Fibroblast of lung (primary cell): ENCODE measurements around the gene DHX36. TPM values are rescaled to one million over a fixed set of nuclear protein-coding genes. Genes with fewer than 3 reads are reported as not detected.

Experiments used
- DNase-seq, 2 donors: peaks; one replicate each; pipeline versions ENCODE4 v3.0.0 to v3.0.0-alpha.2; 2010; ENCODE audit warnings: low read depth in 2 of 2
- H2AFZ ChIP-seq: 2 replicates; pipeline ENCODE4 v1.5.1; 2012; ENCODE audit warnings: low read length, control low read depth, inconsistent platforms
- H3K27ac ChIP-seq: 2 replicates; pipeline ENCODE4 v1.5.1; 2011; ENCODE audit warnings: low read length, control low read depth; ENCODE audit not compliant: insufficient read depth
- H3K27me3 ChIP-seq: 2 replicates; pipeline ENCODE4 v1.5.1; 2011; ENCODE audit warnings: mild to moderate bottlenecking, low read length; ENCODE audit not compliant: control insufficient read depth, insufficient read depth
- H3K36me3 ChIP-seq: 2 replicates; pipeline ENCODE4 v1.5.1; 2011; ENCODE audit warnings: low read length; ENCODE audit not compliant: control insufficient read depth, insufficient read depth
- H3K4me1 ChIP-seq: 2 replicates; pipeline ENCODE4 v1.5.1; 2011; ENCODE audit warnings: low read length; ENCODE audit not compliant: control insufficient read depth, insufficient read depth; ENCODE audit errors: extremely low read depth
- H3K4me2 ChIP-seq: 2 replicates; pipeline ENCODE4 v1.5.1; 2011; ENCODE audit warnings: low read length, control low read depth; ENCODE audit not compliant: insufficient read depth; ENCODE audit errors: extremely low read depth
- H3K4me3 ChIP-seq, 4 experiments: fragments of 200-600 bp in 1 of 4; sonication (generic) in 1 of 4; replicated peaks in 1 of 4; 2 replicates each; pipeline ENCODE4 v1.5.1; 2011 to 2016; ENCODE audit warnings: low read length in 4 of 4, low read depth in 3 of 4, mild to moderate bottlenecking in 3 of 4, control low read depth in 2 of 4, inconsistent platforms in 1 of 4, mixed read lengths in 1 of 4; ENCODE audit not compliant: insufficient read depth in 1 of 4; ENCODE audit errors: control extremely low read depth in 1 of 4
- H3K79me2 ChIP-seq: 2 replicates; pipeline ENCODE4 v1.5.1; 2012; ENCODE audit warnings: mild to moderate bottlenecking, low read length, inconsistent platforms; ENCODE audit not compliant: control insufficient read depth, insufficient read depth
- H3K9ac ChIP-seq: 2 replicates; pipeline ENCODE4 v1.5.1; 2011; ENCODE audit warnings: mild to moderate bottlenecking, low read length, control low read depth; ENCODE audit not compliant: insufficient read depth
- H3K9me3 ChIP-seq: 2 replicates; pipeline ENCODE4 v1.5.1; 2012; ENCODE audit warnings: low read depth, low read length; ENCODE audit not compliant: control insufficient read depth, insufficient read depth
- H4K20me1 ChIP-seq: 2 replicates; pipeline ENCODE4 v1.5.1; 2011; ENCODE audit warnings: low read length; ENCODE audit not compliant: control insufficient read depth, insufficient read depth; ENCODE audit errors: extremely low read depth
- CTCF ChIP-seq, 2 donors: IDR thresholded peaks in 1 of 2; conservative IDR thresholded peaks in 1 of 2; 1 replicate in 1 of 2; 2 replicates in 1 of 2; pipeline ENCODE4 v1.5.1; 2011 to 2012; ENCODE audit warnings: low read length in 2 of 2, control low read depth in 1 of 2, inconsistent platforms in 1 of 2, low read depth in 1 of 2, mild to moderate bottlenecking in 1 of 2
- EZH2 ChIP-seq: IDR thresholded peaks from 2 replicates; pipeline ENCODE4 v1.5.1; 2012; ENCODE audit warnings: low read length, control low read depth, mild to moderate bottlenecking; ENCODE audit errors: missing control alignments
- polyA plus RNA-seq, 2 donors: library from polyadenylated mRNA; depleted of rRNA in 1 of 2; stranded (reverse) in 1 of 2; unstranded in 1 of 2; fragments of >200 nt; gene quantifications; 2 replicates each; pipeline ENCODE4 v1.2.1, GENCODE V29; 2011 to 2012; ENCODE audit warnings: missing spikeins in 1 of 2
- total RNA-seq: library from RNA; depleted of rRNA; stranded (reverse); fragments of >200 nt; gene quantifications from 2 replicates; pipeline ENCODE4 v1.2.1, GENCODE V29; 2014

Gene DHX36
- total and polyA plus RNA-seq, 2 donors (not counting 1 experiment from before 2014, with no cell fraction given), result 54.0 to 55.2 TPM

DNA sequence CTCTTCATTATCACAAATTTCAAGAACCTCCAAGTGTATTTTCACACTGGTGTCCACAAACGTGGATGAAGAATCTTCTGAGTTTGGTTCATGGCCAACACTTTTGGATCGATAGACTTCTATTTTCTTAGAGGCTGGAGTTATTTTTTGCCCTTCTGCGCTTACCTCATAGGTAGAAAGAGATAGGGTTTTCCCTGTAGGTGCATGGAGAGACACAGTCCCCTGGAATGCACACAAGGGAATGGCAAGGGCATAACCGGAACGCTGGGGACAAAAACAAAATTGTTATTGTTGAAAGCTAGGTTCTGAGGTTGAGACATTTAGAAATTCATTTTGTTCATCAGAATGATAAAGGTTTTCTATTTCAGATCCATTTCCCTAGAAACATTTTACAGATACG lies 13.7 kb upstream of the DHX36 start:
- Histone ChIP-seq H3K4me3 (no peak overlapping the region), H3K4me1 (no peaks in the 10 kb centered on the region), H3K9me3 (no peaks in the 10 kb centered on the region), H3K4me2 (no peak overlapping the region), H3K36me3 (no peaks in the 10 kb centered on the region), H3K27ac (no peak overlapping the region), H2AFZ (no peak overlapping the region), H4K20me1 (no peaks in the 10 kb centered on the region), H3K27me3 (no peaks in the 10 kb centered on the region), H3K79me2 (no peaks in the 10 kb centered on the region), H3K9ac (no peak overlapping the region)
- no peak for DNase-seq
- TF ChIP-seq EZH2 (no peak), CTCF (conservative IDR thresholded peaks at IDR 0.05 in 1 of 2, IDR thresholded peaks at IDR 0.05 in 1 of 2; ENCODE audit: low read depth in 1 of 2, low read length in 2 of 2) (no peak)

DNA sequence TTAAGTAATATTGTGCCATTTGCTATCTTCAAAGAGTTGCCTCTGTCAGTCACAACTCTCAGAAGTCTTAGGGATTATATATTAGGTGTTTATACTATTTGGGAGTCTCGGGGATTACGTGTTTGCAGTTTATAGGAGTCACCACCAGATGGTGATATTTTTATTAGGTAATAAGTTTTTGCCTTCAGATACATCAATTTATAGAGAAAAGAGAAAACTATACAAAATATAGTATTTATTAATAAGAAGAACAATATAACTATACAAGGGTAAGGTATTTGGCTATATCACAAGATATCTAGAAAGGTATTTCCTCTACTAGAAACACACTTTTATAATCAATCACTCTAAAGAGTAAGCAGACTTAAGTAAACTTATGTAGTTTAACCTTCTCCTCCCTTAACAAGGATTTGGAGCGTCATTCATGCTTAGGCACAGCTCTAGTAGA lies 10.7 kb upstream of the DHX36 start:
- no peaks in the 10 kb centered on the region for H3K27me3 ChIP-seq

DNA sequence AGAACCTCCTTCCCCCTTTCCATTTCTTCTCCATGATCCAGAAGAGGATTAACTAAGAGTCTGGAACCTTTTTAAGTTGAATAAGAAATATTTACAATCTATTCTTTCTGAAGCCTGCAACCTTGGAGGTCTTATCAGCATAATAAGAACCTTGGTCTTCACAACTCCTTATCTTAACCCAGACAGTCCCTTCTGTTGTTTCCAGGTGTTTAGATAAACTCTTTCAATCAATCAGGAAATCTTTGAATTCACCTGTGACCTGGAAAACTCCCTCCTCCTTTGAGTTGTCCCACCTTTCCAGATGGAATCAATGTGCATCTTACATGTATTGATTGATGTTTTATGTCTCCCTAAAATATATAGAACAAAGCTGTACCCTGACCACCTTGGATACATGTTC lies 3.6 kb upstream of the DHX36 start:
- Histone ChIP-seq H4K20me1 (no peaks in the 10 kb centered on the region), H3K36me3 (no peaks in the 10 kb centered on the region), H3K79me2 (peaks cover 13% of the 10 kb centered on the region), H3K27ac (no peak overlapping the region), H3K9me3 (no peaks in the 10 kb centered on the region), H3K4me1 (no peaks in the 10 kb centered on the region), H3K9ac (no peak overlapping the region), H2AFZ (no peak overlapping the region), H3K4me3 (no peak overlapping the region), H3K4me2 (no peak overlapping the region), H3K27me3 (no peaks in the 10 kb centered on the region)
- DNase-seq, result no peak
- TF ChIP-seq CTCF (conservative IDR thresholded peaks at IDR 0.05 in 1 of 2, IDR thresholded peaks at IDR 0.05 in 1 of 2; ENCODE audit: low read depth in 1 of 2, low read length in 2 of 2), result no peak
- no peak for TF ChIP-seq EZH2

More for the DNA sequence above, 10.7 kb upstream of the DHX36 start:
- Histone ChIP-seq H3K36me3 (no peaks in the 10 kb centered on the region), H3K9me3 (no peaks in the 10 kb centered on the region), H3K9ac (no peak overlapping the region), H3K4me2 (no peak overlapping the region), H3K4me1 (no peaks in the 10 kb centered on the region), H2AFZ (no peak overlapping the region), H3K4me3 (no peak overlapping the region), H3K27ac (no peak overlapping the region), H3K79me2 (no peaks in the 10 kb centered on the region), H4K20me1 (no peaks in the 10 kb centered on the region)
- DNase-seq, result peak; percentile 27 to 66
- TF ChIP-seq CTCF (conservative IDR thresholded peaks at IDR 0.05 in 1 of 2, IDR thresholded peaks at IDR 0.05 in 1 of 2; ENCODE audit: low read depth in 1 of 2, low read length in 2 of 2) (peak; percentile 35 to 52), EZH2 (no peak)
